Measurements from ENCODE around the gene NECAB2. TPM values are rescaled to one million over a fixed set of nuclear protein-coding genes. Genes with fewer than 3 reads are reported as not detected.

The NECAB2 gene
- total RNA-seq, 4 donors from 2014 or later = not detected

- TF ChIP-seq, protein P1, sequence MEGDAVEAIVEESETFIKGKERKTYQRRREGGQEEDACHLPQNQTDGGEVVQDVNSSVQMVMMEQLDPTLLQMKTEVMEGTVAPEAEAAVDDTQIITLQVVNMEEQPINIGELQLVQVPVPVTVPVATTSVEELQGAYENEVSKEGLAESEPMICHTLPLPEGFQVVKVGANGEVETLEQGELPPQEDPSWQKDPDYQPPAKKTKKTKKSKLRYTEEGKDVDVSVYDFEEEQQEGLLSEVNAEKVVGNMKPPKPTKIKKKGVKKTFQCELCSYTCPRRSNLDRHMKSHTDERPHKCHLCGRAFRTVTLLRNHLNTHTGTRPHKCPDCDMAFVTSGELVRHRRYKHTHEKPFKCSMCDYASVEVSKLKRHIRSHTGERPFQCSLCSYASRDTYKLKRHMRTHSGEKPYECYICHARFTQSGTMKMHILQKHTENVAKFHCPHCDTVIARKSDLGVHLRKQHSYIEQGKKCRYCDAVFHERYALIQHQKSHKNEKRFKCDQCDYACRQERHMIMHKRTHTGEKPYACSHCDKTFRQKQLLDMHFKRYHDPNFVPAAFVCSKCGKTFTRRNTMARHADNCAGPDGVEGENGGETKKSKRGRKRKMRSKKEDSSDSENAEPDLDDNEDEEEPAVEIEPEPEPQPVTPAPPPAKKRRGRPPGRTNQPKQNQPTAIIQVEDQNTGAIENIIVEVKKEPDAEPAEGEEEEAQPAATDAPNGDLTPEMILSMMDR (IDR thresholded peaks at IDR 0.05; ENCODE audit: low read depth) = no peak
Measured at GRCh38 chr16:83932955-83933673, 34.9 kb upstream of the NECAB2 start.

DNA sequence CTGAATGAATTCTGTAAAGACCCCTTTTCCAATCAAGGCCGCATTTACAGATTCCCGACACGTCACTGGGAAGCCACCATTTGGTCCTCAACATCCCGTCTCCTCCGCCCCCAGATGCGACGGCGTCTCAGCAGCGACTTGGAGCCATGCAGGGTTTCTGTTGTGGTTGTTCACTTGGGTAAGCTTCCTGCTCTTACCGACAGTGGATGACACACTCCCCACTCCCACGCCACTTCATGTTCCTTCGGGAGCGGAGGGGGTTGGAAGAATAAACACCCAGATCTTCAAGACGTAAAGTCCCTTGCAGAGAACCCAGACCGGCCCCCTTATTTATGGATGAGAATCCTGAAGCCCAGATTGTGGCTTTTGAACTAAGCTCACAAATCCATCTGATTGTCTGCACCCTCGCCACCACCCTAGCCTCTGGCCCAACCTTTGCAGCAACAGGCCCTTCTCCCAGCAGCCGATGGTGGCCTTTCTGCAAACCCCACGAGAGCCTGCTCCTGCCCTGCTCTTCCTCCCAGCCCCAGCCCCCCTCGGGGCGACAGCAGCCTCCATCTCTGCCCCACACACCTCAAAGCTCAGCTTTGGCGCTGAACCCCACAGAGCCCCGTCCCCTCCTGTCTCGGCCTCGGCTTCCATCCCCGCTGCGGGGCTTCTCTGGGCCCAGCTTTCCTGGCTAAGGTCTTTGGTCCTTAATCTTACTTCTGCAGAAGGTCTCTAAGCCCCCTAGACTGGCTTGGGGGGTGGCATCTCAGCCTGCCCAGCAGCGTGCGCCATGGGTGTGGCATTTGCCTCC lies 34.0 kb upstream of the NECAB2 start:
- TF ChIP-seq, protein P1 (IDR thresholded peaks at IDR 0.05; ENCODE audit: low read depth) = no peak

DNA sequence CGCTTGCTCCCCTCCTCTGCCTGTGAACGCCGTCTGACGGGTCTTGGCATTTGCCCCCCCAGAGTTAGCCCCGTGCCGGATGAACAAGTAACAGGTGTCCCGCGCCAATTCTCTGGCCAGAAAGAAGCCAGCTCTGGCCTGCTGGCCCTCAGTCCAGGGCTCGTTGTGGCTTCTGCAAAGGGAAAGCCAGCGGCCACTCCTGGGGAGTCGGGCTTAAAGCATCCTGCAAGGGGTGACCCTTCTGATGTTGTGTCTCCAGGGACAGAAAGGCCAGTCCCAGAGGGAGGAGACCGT lies 33.4 kb upstream of the NECAB2 start:
- TF ChIP-seq, protein P1 (IDR thresholded peaks at IDR 0.05; ENCODE audit: low read depth) = no peak

GRCh38 chr16:83935005-83935857 lies 32.8 kb upstream of the NECAB2 start:
- TF ChIP-seq, protein P1 (IDR thresholded peaks at IDR 0.05; ENCODE audit: low read depth) = no peak

DNA sequence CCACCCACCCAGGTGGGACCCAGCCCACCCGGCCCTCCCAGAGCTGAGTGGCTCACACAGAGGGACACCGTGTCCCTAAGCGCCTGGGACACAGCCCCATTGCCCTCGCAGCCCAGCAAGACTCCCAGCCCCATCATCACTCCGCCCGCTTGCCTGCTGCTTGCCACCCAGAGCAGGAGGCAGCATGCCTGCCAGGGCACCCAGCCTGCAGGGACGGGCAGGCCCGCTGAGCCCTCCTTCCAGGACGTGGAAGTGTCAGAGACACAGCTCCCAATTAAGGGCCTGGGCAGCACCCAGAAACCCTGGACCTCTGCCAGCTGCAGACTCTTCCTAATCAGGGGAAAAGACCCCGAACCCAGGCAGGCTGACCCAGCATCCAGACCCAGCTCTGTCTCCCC lies 32.2 kb upstream of the NECAB2 start:
- TF ChIP-seq, protein P1 (IDR thresholded peaks at IDR 0.05; ENCODE audit: low read depth) = no peak

- TF ChIP-seq, protein P1 (IDR thresholded peaks at IDR 0.05; ENCODE audit: low read depth) = no peak
Measured at GRCh38 chr16:83936581-83937165, 31.4 kb upstream of the NECAB2 start.
